B cell (primary cell): ENCODE results near the gene ZNF652. TPM values are rescaled to one million over a fixed set of nuclear protein-coding genes. Genes with fewer than 3 reads are reported as not detected.
A peak's percentile ranks its signal among the peaks of the same experiment; 100 is the strongest.

ENCODE experiments used
- ATAC-seq: fragments of 200-7000 bp; cut with Tn5 transposase; one replicate; pipeline ENCODE4 v1.10.0; 2021; ENCODE audit warnings: low read depth, mild to moderate bottlenecking, moderate number of reproducible peaks, moderate library complexity
- CTCF ChIA-PET: fragments of 350-600 bp; sonication (Branson Sonifier 250); formaldehyde crosslinking; loops from one replicate; lab custom pipeline; 2021; ENCODE audit warnings: antibody characterized with exemption, inconsistent platforms; lab: Charles Lee
- POLR2A ChIA-PET: fragments of 350-600 bp; sonication (Branson Sonifier 250); formaldehyde crosslinking; loops from one replicate; lab custom pipeline; 2021; ENCODE audit warnings: antibody characterized with exemption; lab: Charles Lee
- DNase-seq: peaks from one replicate; pipeline ENCODE4 v3.0.0; 2013
- H2AFZ ChIP-seq: 2 replicates; pipeline ENCODE4 v1.6.1; 2012; ENCODE audit warnings: mild to moderate bottlenecking, low read depth, low read length; ENCODE audit not compliant: insufficient read depth, poor library complexity, severe bottlenecking
- H3K27ac ChIP-seq, 2 donors: 1 replicate in 1 of 2; 2 replicates in 1 of 2; pipeline ENCODE4 v1.5.1; 2012 to 2013; ENCODE audit warnings: low read length in 2 of 2, mild to moderate bottlenecking in 2 of 2, moderate library complexity in 1 of 2
- H3K27me3 ChIP-seq, 4 experiments: fragments of 200-600 bp in 1 of 4; sonication (generic) in 1 of 4; replicated peaks in 1 of 4; 1 replicate in 2 of 4; 2 replicates in 2 of 4; pipeline versions ENCODE4 v1.6.1 to v1.7.0; 2013 to 2016; ENCODE audit warnings: low read length in 3 of 4, mild to moderate bottlenecking in 2 of 4, mixed read lengths in 1 of 4, moderate library complexity in 1 of 4; ENCODE audit not compliant: insufficient read depth in 4 of 4, control insufficient read depth in 3 of 4; ENCODE audit errors: control extremely low read depth in 1 of 4
- H3K36me3 ChIP-seq, 2 experiments: replicated peaks in 1 of 2; 1 replicate in 1 of 2; 2 replicates in 1 of 2; pipeline versions ENCODE4 v1.6.1 to v1.7.1; 2013; ENCODE audit warnings: low read length in 1 of 2; ENCODE audit not compliant: insufficient read depth in 2 of 2, control insufficient read depth in 1 of 2; ENCODE audit errors: control extremely low read depth in 1 of 2, extremely low read depth in 1 of 2
- H3K4me1 ChIP-seq, 2 donors: fragments of 200-600 bp in 1 of 2; sonication (generic) in 1 of 2; 1 replicate in 1 of 2; 2 replicates in 1 of 2; pipeline versions ENCODE4 v1.5.1 to v1.6.1; 2013 to 2017; ENCODE audit warnings: low read length in 2 of 2; ENCODE audit not compliant: control insufficient read depth in 2 of 2, insufficient read depth in 2 of 2
- H3K4me2 ChIP-seq: replicated peaks from 2 replicates; pipeline ENCODE3; 2012; ENCODE audit warnings: mild to moderate bottlenecking, low read depth, low read length; ENCODE audit not compliant: poor library complexity, severe bottlenecking
- H3K4me3 ChIP-seq, 5 experiments: fragments of 200-600 bp in 1 of 5; sonication (generic) in 1 of 5; 1 replicate in 3 of 5; 2 replicates in 2 of 5; pipeline versions ENCODE4 v1.5.1 to v1.7.0; 2011 to 2016; ENCODE audit warnings: low read length in 4 of 5, mild to moderate bottlenecking in 4 of 5, low read depth in 2 of 5, control low read depth in 1 of 5, moderate library complexity in 1 of 5; ENCODE audit not compliant: insufficient read depth in 1 of 5; ENCODE audit errors: control extremely low read depth in 1 of 5, extremely low read depth in 1 of 5
- H3K79me2 ChIP-seq: fragments of 200-600 bp; sonication (generic); one replicate; pipeline ENCODE4 v1.6.0; 2016; ENCODE audit warnings: low read length; ENCODE audit not compliant: control insufficient read depth, insufficient read depth
- H3K9ac ChIP-seq: fragments of 200-600 bp; sonication (generic); 2 replicates; pipeline ENCODE4 v1.6.1; 2017; ENCODE audit warnings: mild to moderate bottlenecking, low read length, moderate library complexity
- H3K9me3 ChIP-seq, 3 donors: one replicate each; pipeline versions ENCODE4 v1.6.1 to v1.7.1; 2013; ENCODE audit warnings: low read length in 2 of 3; ENCODE audit not compliant: control insufficient read depth in 2 of 3, insufficient read depth in 1 of 3; ENCODE audit errors: control extremely low read depth in 1 of 3
- H4K20me1 ChIP-seq: 2 replicates; pipeline ENCODE4 v1.6.0; 2012; ENCODE audit warnings: mild to moderate bottlenecking, low read length; ENCODE audit not compliant: insufficient read depth, control insufficient read depth, poor library complexity, severe bottlenecking
- H3K27ac Mint-ChIP-seq: one replicate; pipeline ENCODE4 v1.8.0; 2021; ENCODE audit warnings: mixed read lengths
- H3K27me3 Mint-ChIP-seq: one replicate; pipeline ENCODE4 v1.8.0; 2021; ENCODE audit warnings: mixed read lengths
- H3K4me1 Mint-ChIP-seq: one replicate; pipeline ENCODE4 v1.8.0; 2021; ENCODE audit warnings: mixed read lengths
- H3K4me3 Mint-ChIP-seq: one replicate; pipeline ENCODE4 v1.8.0; 2021; ENCODE audit warnings: mixed read lengths
- H3K9me3 Mint-ChIP-seq: one replicate; pipeline ENCODE4 v1.8.0; 2022; ENCODE audit warnings: mixed read lengths; ENCODE audit not compliant: insufficient read depth
- EZH2 ChIP-seq: IDR thresholded peaks from 2 replicates; pipeline ENCODE4 v1.6.1; 2012; ENCODE audit warnings: borderline replicate concordance, low read depth, mild to moderate bottlenecking, moderate library complexity, low read length; ENCODE audit not compliant: insufficient read depth, poor library complexity, severe bottlenecking
- WGBS: methylation state at CpG from one replicate; pipeline ENCODE4 v1.1.5; 2013; ENCODE audit warnings: missing lambda C conversion rate; ENCODE audit not compliant: insufficient coverage; 5-methylcytosine and 5-hydroxymethylcytosine counted together
- intact Hi-C: fragments of 100-400 bp; cut with micrococcal nuclease; formaldehyde crosslinking; loops from one replicate; pipeline ENCODE4 v1.10.0; 2022
- polyA plus RNA-seq: library from polyadenylated mRNA; depleted of rRNA; stranded (reverse); fragments of >200 nt; gene quantifications from 2 replicates; pipeline ENCODE4 v1.2.3, GENCODE V29; 2012
- total RNA-seq, 2 donors: library from RNA; stranded (reverse); fragments of 120-200 nt in 1 of 2; gene quantifications; 1 replicate in 1 of 2; 2 replicates in 1 of 2; pipeline versions ENCODE4 v1.2.3 to v1.2.4, GENCODE V29; 2013 to 2022
- TF ChIP-seq, protein P1 (sequence below): fragments of 200-600 bp; IDR thresholded peaks from one replicate; pipeline ENCODE4 v1.8.0; 2022; ENCODE audit warnings: antibody characterized with exemption, mild to moderate bottlenecking

ZNF652 gene
- total and polyA plus RNA-seq, 2 donors (not counting 1 experiment from before 2014, with no cell fraction given), result 19.4 to 86.2 TPM

DNA sequence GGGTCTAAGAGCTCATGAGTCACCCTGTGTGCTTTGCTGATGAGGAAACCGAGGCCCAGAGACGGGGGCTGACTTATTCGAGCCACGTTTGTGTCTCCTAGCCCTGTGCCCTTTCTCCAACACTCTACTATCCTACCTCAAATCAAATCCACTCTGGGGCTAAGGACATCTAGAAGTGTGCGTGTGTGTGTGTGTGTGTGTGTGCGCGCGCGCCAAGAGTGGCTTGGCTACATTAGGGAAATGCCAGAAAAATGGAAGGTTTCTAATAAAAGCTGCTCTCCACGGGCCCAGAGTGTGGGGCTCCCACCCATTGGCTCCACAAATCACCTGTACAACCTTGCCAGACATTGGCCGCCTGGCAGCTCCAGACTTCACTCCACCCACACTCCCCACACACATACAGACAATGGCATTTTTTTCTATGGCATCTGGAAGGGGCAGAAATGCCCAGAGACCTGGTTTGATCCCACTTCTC, 101.2 kb downstream of the ZNF652 start:
- Mint-ChIP-seq H3K4me1 (peaks cover 12% of the 10 kb centered on the region), H3K9me3 (no peaks in the 10 kb centered on the region), H3K4me3 (peak overlapping the region; percentile 83), H3K27me3 (peaks cover 22% of the 10 kb centered on the region), H3K27ac (no peak overlapping the region)
- TF ChIP-seq, protein P1, sequence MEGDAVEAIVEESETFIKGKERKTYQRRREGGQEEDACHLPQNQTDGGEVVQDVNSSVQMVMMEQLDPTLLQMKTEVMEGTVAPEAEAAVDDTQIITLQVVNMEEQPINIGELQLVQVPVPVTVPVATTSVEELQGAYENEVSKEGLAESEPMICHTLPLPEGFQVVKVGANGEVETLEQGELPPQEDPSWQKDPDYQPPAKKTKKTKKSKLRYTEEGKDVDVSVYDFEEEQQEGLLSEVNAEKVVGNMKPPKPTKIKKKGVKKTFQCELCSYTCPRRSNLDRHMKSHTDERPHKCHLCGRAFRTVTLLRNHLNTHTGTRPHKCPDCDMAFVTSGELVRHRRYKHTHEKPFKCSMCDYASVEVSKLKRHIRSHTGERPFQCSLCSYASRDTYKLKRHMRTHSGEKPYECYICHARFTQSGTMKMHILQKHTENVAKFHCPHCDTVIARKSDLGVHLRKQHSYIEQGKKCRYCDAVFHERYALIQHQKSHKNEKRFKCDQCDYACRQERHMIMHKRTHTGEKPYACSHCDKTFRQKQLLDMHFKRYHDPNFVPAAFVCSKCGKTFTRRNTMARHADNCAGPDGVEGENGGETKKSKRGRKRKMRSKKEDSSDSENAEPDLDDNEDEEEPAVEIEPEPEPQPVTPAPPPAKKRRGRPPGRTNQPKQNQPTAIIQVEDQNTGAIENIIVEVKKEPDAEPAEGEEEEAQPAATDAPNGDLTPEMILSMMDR, result no peak
- TF ChIP-seq EZH2, result no peak
- peak overlapping the region; percentile 78 for H3K9ac ChIP-seq
- CTCF ChIA-PET, result interaction anchor here (0.9 to 1.5 kb wide), 3 partner anchors 32 to 80 kb away, joined by 3 to 7 read pairs (median 3); no protein-coding TSS in a partner anchor
- H3K9me3 ChIP-seq, result no peaks in the 10 kb centered on the region
- intact Hi-C loops, result loop anchor here (5.0 kb wide), 1 partner anchor 34 kb away; no protein-coding TSS in a partner anchor
- peak overlapping the region; percentile 25 to 68 (median 52) for H3K4me3 ChIP-seq
- peaks cover 0 to 26% (median 4%) of the 10 kb centered on the region in 4 experiments for H3K27me3 ChIP-seq
- ATAC-seq (no peak), DNase-seq (no peak)
- no peaks in the 10 kb centered on the region for H3K36me3 ChIP-seq
- H2AFZ ChIP-seq, result peak overlapping the region; percentile 85
- WGBS, result 86% methylated on average over 5 of the region's 11 CpGs
- POLR2A ChIA-PET, result no interaction called here
- H3K4me2 ChIP-seq, result peak overlapping the region; percentile 89
- peak overlapping the region in 1 of 2 donors; percentile 12 for H3K27ac ChIP-seq
- H4K20me1 ChIP-seq, result no peaks in the 10 kb centered on the region
- no peaks in the 10 kb centered on the region for H3K79me2 ChIP-seq
- peaks cover 13 to 14% of the 10 kb centered on the region in 2 donors for H3K4me1 ChIP-seq
